K562 (cell line): Measurements from ENCODE around the gene CAPS. TPM values are rescaled to one million over a fixed set of nuclear protein-coding genes. Genes with fewer than 3 reads are reported as not detected.

ENCODE experiments used
- ATAC-seq: fragments of 200-7000 bp; cut with Tn5 transposase; 3 replicates; pipeline ENCODE4 v1.9.1; 2020; ENCODE audit warnings: moderate library complexity
- BruUV-seq: library from RNA; stranded (reverse); fragments of 400-500 nt; replicated peaks from 2 replicates; lab custom pipeline; 2021; lab: Mats Ljungman, UMichigan
- CTCF ChIA-PET: fragments of 300-600 bp; formaldehyde crosslinking; extraction: SDS; loops from one replicate; lab custom pipeline; 2021; ENCODE audit warnings: low intra/inter-chr PET ratio; lab: Yijun Ruan, JAX
- POLR2A ChIA-PET: fragments of 300-600, 350-650 bp; sonication (Branson Sonifier 250); formaldehyde crosslinking; extraction: SDS; loops from one replicate; lab custom pipeline; 2021; ENCODE audit warnings: antibody characterized with exemption, inconsistent platforms; lab: Yijun Ruan, JAX
- DNase-seq, 4 experiments: peaks; one replicate each; pipeline versions ENCODE4 v3.0.0 to v3.0.0-alpha.2; 2011 to 2018; ENCODE audit warnings: low spot score in 3 of 4, mixed read lengths in 3 of 4; ENCODE audit errors: extremely low read depth in 1 of 4
- FAIRE-seq: peaks from 2 replicates; lab custom pipeline; 2011; peaks lifted over from hg19 to GRCh38; lab: Jason Lieb, UNC
- H2AFZ ChIP-seq: 2 replicates; pipeline ENCODE4 v1.6.0; 2011; ENCODE audit warnings: low read depth, low read length, control low read depth, inconsistent platforms
- H3K27ac ChIP-seq: fragments of 200-600 bp; 3 replicates; pipeline ENCODE4 v1.8.0; 2011; ENCODE audit warnings: low read depth, mild to moderate bottlenecking, control low read depth, inconsistent platforms, low read length, moderate library complexity, mixed read lengths; ENCODE audit errors: extremely low read depth
- H3K27me3 ChIP-seq, 2 experiments: fragments of 300-600 bp in 1 of 2; 2 replicates in 1 of 2; 3 replicates in 1 of 2; pipeline versions ENCODE4 v1.6.0 to v1.8.0; 2011; ENCODE audit warnings: inconsistent platforms in 2 of 2, low read length in 2 of 2, mild to moderate bottlenecking in 1 of 2, mixed read lengths in 1 of 2, moderate library complexity in 1 of 2; ENCODE audit not compliant: control insufficient read depth in 2 of 2, insufficient read depth in 2 of 2
- H3K36me3 ChIP-seq: fragments of 300-600 bp; 3 replicates; pipeline ENCODE4 v1.8.0; 2011; ENCODE audit warnings: mild to moderate bottlenecking, low read length, inconsistent platforms; ENCODE audit not compliant: control insufficient read depth, insufficient read depth
- H3K4me1 ChIP-seq, 2 experiments: fragments of 200-600 bp in 1 of 2; replicated peaks in 1 of 2; 2 replicates in 1 of 2; 3 replicates in 1 of 2; pipeline versions ENCODE4 v1.5.1 to v1.8.0; 2011; ENCODE audit warnings: inconsistent platforms in 2 of 2, low read length in 2 of 2, mild to moderate bottlenecking in 1 of 2, mixed read lengths in 1 of 2, moderate library complexity in 1 of 2; ENCODE audit not compliant: control insufficient read depth in 2 of 2, insufficient read depth in 2 of 2
- H3K4me2 ChIP-seq: 2 replicates; pipeline ENCODE4 v1.6.1; 2011; ENCODE audit warnings: low read length, control low read depth, inconsistent platforms, mixed read lengths; ENCODE audit not compliant: insufficient read depth
- H3K4me3 ChIP-seq: fragments of 200-600 bp; sonication (generic), shearing (Covaris generic); 2 replicates; pipeline ENCODE4 v1.5.1; 2016; ENCODE audit warnings: control low read depth, inconsistent platforms
- H3K79me2 ChIP-seq: fragments of 200-600 bp; 3 replicates; pipeline ENCODE4 v1.8.0; 2011; ENCODE audit warnings: low read length, inconsistent platforms; ENCODE audit not compliant: control insufficient read depth, insufficient read depth
- H3K9ac ChIP-seq, 2 experiments: 2 replicates each; pipeline versions ENCODE4 v1.6.0 to v1.6.1; 2011; ENCODE audit warnings: low read depth in 2 of 2, low read length in 2 of 2, control low read depth in 1 of 2, inconsistent platforms in 1 of 2, mild to moderate bottlenecking in 1 of 2, mixed read lengths in 1 of 2; ENCODE audit not compliant: insufficient read depth in 1 of 2
- H3K9me1 ChIP-seq: one replicate; pipeline ENCODE4 v1.6.0; 2011; ENCODE audit warnings: inconsistent platforms, mild to moderate bottlenecking, low read length, moderate library complexity; ENCODE audit not compliant: control insufficient read depth, insufficient read depth
- H3K9me3 ChIP-seq: replicated peaks from 2 replicates; pipeline ENCODE4 v1.5.1; 2011; ENCODE audit warnings: low read depth, low read length, inconsistent platforms; ENCODE audit not compliant: control insufficient read depth, insufficient read depth
- H4K20me1 ChIP-seq: replicated peaks from 2 replicates; pipeline ENCODE4 v1.6.1; 2011; ENCODE audit warnings: low read length, inconsistent platforms, mixed read lengths; ENCODE audit not compliant: control insufficient read depth, insufficient read depth
- ASH1L ChIP-seq: fragments of 450-650 bp; IDR thresholded peaks from 2 replicates; pipeline ENCODE4 v1.6.1; 2018; ENCODE audit warnings: borderline replicate concordance, mild to moderate bottlenecking, low read depth; ENCODE audit not compliant: partially characterized antibody
- CBX8 ChIP-seq: fragments of 200-600 bp; sonication (generic); IDR thresholded peaks from 2 replicates; pipeline ENCODE4 v1.6.1; 2012; ENCODE audit warnings: borderline replicate concordance, mixed run types, low read depth, mild to moderate bottlenecking, moderate library complexity, mixed read lengths, low read length, control low read depth, inconsistent platforms; ENCODE audit not compliant: poor library complexity, severe bottlenecking; ENCODE audit errors: extremely low read depth
- EHMT2 ChIP-seq: fragments of 450-650 bp; IDR thresholded peaks from 2 replicates; pipeline ENCODE4 v1.6.1; 2018; ENCODE audit warnings: antibody characterized with exemption
- MCM3 ChIP-seq: fragments of 450-650 bp; IDR thresholded peaks from 2 replicates; pipeline ENCODE4 v1.6.1; 2016
- POLR2G ChIP-seq: fragments of 200-400 bp; formaldehyde crosslinking; IDR thresholded peaks from 2 replicates; pipeline ENCODE4 v1.6.1; 2017; ENCODE audit warnings: low read depth, mild to moderate bottlenecking, antibody characterized with exemption, low read length, moderate library complexity
- ZNF668 ChIP-seq: fragments of 250-450 bp; sonication (Bioruptor Pico); IDR thresholded peaks from 2 replicates; pipeline ENCODE4 v1.8.0; 2022; ENCODE audit warnings: mild to moderate bottlenecking, inconsistent platforms
- WGBS: fragments of 100-300 bp; shearing (Covaris generic); methylation state at CpG from one replicate; pipeline ENCODE4 v1.1.6; 2016; ENCODE audit warnings: low coverage, mixed read lengths; ENCODE audit not compliant: insufficient coverage; ENCODE audit errors: missing lambda C conversion rate; 5-methylcytosine and 5-hydroxymethylcytosine counted together
- in situ Hi-C: fragments of 300-500 bp; cut with MboI; formaldehyde crosslinking; loops from 4 replicates; pipeline ENCODE4 v1.15.0; 2018; ENCODE audit warnings: inconsistent platforms, mixed read lengths
- intact Hi-C: fragments of 100-400 bp; cut with micrococcal nuclease; formaldehyde crosslinking; loops from 2 replicates; pipeline ENCODE4 v1.14.2; 2022
- polyA plus RNA-seq, 8 experiments: library from polyadenylated mRNA; depleted of rRNA in 4 of 8; stranded (reverse) in 5 of 8; unstranded in 3 of 8; fragments of >200 nt; fragmentation: Nextera tagmentation in 2 of 8; fragmentation: Illumina TruSeq in 1 of 8; extraction: Ambion mirVana in 2 of 8; extraction: Trizol in 1 of 8; gene quantifications; 2 replicates each; pipeline versions ENCODE4 v1.2.1 to v1.2.3, GENCODE V29; 2011 to 2014; ENCODE audit warnings: inconsistent platforms in 1 of 8, missing spikeins in 1 of 8
- total RNA-seq, 7 experiments: library from RNA; depleted of rRNA in 6 of 7; stranded (reverse); fragments of >200 nt in 6 of 7; fragmentation: Illumina TruSeq in 2 of 7; extraction: Trizol in 2 of 7; gene quantifications; 2 replicates each; pipeline versions ENCODE4 v1.2.1 to v1.2.3, GENCODE V29; 2011 to 2021; ENCODE audit warnings: low replicate concordance in 1 of 7
- TF ChIP-seq, protein P1 (sequence below): sonication (generic); formaldehyde crosslinking; IDR thresholded peaks from 2 replicates; pipeline ENCODE4 v1.8.1; 2023; ENCODE audit warnings: mild to moderate bottlenecking, missing genetic modification reagents

CAPS gene
- total and polyA plus RNA-seq, 9 of the 15 experiments (the other 6 are each of a cell fraction or from before 2014, with no cell fraction given): 0.15 to 4.0 (median 0.91) TPM

DNA sequence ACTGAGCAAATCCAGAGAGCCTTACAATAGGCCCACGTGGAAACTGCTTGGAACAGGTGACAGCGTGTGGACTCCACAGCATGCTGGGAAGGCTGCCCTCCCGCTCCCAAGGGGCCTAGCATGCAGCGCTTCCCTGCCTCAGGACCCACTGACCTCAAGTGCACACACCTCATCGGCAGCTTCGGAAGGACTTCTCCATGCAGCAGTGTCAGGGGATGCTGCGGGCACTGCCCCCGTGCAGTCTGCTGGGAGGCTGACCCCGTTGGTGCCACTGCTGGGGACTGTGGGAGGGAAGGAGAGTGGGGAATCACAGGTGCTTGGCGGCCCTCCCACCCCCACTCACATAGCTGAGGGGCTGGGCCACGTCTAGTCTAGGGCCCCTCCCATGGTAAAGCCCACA, 17.2 kb downstream of the CAPS start:
- H3K9ac ChIP-seq: no peak overlapping the region; a peak in 1 of 4 replicates
- ChIA-PET POLR2A (interaction anchor here (0.7 to 1.8 kb wide), 2 partner anchors 11 to 23 kb away, joined by 3 read pairs; no protein-coding TSS in a partner anchor), CTCF (no interaction called here)
- no TSS peak for BruUV-seq
- peaks cover 98% of the 10 kb centered on the region; the same call in 2 of the 3 replicates for H3K36me3 ChIP-seq
- H2AFZ ChIP-seq: no peak overlapping the region
- intact Hi-C loops (no loop called here), in situ Hi-C loops (no loop called here)
- WGBS: 94% methylated on average over 11 of the region's 11 CpGs
- no peak overlapping the region for H3K27ac ChIP-seq
- TF ChIP-seq EHMT2: no peak
- 0 out of 2 replicates have a peak, but pooled peaks have one; percentile 20 for TF ChIP-seq POLR2G
- peaks cover 2% of the 10 kb centered on the region for H3K9me1 ChIP-seq
- FAIRE-seq (no peak), ATAC-seq (no peak), DNase-seq (no peak)
- no peaks in the 10 kb centered on the region for H3K27me3 ChIP-seq
- no peaks in the 10 kb centered on the region; the same call in 2 of the 3 replicates for H3K79me2 ChIP-seq
- H3K4me3 ChIP-seq: no peak overlapping the region
- H4K20me1 ChIP-seq: no peaks in the 10 kb centered on the region
- peaks cover 0 to 15% of the 10 kb centered on the region in 2 experiments; a peak in 1 of 5 replicates for H3K4me1 ChIP-seq
- H3K9me3 ChIP-seq: no peaks in the 10 kb centered on the region
- no peak overlapping the region for H3K4me2 ChIP-seq

DNA sequence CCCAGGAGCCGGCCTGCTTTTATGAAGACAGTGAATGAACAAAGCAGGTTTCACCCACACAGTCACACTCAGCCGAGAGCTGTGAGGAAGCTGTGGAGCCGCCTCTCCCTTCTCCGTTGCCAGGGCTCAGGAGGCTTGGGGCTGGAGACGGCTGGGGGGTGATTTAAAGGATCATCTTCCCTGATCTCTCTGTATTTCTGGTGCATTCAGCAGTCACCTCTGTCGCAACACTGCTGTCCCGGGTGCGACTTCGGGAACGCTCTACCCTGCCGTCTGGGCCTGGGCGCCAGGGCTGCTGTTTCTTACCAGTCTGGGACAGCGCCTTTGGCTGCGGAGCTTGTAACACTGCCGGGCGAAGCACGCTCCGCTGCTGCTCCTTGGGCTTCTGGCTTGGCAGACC, 18.1 kb downstream of the CAPS start:
- intact Hi-C loops (no loop called here), in situ Hi-C loops (no loop called here)
- Histone ChIP-seq H3K27ac (no peak overlapping the region), H3K79me2 (peaks cover 2% of the 10 kb centered on the region; the same call in 1 of the 3 replicates), H3K9me1 (peaks cover 2% of the 10 kb centered on the region), H4K20me1 (no peaks in the 10 kb centered on the region), H3K27me3 (no peaks in the 10 kb centered on the region), H3K4me1 (peaks cover 0 to 15% of the 10 kb centered on the region in 2 experiments; a peak in 1 of 5 replicates), H3K4me2 (no peak overlapping the region), H2AFZ (no peak overlapping the region), H3K4me3 (no peak overlapping the region), H3K9ac (peak overlapping the region in 1 of 2 experiments; percentile 10; a peak in 1 of 4 replicates), H3K9me3 (no peaks in the 10 kb centered on the region), H3K36me3 (peaks cover 97% of the 10 kb centered on the region; the same call in 2 of the 3 replicates)
- CTCF ChIA-PET: no interaction called here
- no peak for FAIRE-seq
- POLR2A ChIA-PET: interaction anchor here (1.8 kb wide), 1 partner anchor 10 kb away, joined by 3 read pairs; no protein-coding TSS in a partner anchor
- 95% methylated on average over 17 of the region's 18 CpGs for WGBS
- BruUV-seq: no TSS peak
- no peak for ATAC-seq
- TF ChIP-seq ZNF668 (CRISPR knock-in tag) (no peak), CBX8 (no peak), EHMT2 (no peak), ASH1L (no peak), MCM3 (no peak)
- TF ChIP-seq, protein P1, sequence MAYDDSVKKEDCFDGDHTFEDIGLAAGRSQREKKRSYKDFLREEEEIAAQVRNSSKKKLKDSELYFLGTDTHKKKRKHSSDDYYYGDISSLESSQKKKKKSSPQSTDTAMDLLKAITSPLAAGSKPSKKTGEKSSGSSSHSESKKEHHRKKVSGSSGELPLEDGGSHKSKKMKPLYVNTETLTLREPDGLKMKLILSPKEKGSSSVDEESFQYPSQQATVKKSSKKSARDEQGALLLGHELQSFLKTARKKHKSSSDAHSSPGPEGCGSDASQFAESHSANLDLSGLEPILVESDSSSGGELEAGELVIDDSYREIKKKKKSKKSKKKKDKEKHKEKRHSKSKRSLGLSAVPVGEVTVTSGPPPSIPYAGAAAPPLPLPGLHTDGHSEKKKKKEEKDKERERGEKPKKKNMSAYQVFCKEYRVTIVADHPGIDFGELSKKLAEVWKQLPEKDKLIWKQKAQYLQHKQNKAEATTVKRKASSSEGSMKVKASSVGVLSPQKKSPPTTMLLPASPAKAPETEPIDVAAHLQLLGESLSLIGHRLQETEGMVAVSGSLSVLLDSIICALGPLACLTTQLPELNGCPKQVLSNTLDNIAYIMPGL: no peak
- DNase-seq: no peak
